Suprapubic skin (tissue), 4 donors: ENCODE results near the gene GNA12. TPM values are rescaled to one million over a fixed set of nuclear protein-coding genes. Genes with fewer than 3 reads are reported as not detected.

Source experiments
- DNase-seq, 2 donors: peaks; one replicate each; pipeline ENCODE4 v3.0.0-alpha.2; 2019; ENCODE audit warnings: low spot score in 2 of 2
- H3K27ac ChIP-seq: fragments of 200-600 bp; sonication (generic); one replicate; pipeline ENCODE4 v1.5.1; 2019
- H3K27me3 ChIP-seq: fragments of 200-600 bp; sonication (generic); one replicate; pipeline ENCODE4 v1.5.1; 2019
- H3K36me3 ChIP-seq: fragments of 200-600 bp; sonication (generic); one replicate; pipeline ENCODE4 v1.5.1; 2019
- H3K4me1 ChIP-seq: fragments of 200-600 bp; sonication (generic); one replicate; pipeline ENCODE4 v1.5.1; 2019
- H3K4me3 ChIP-seq: fragments of 200-600 bp; sonication (generic); one replicate; pipeline ENCODE4 v1.5.1; 2019; ENCODE audit warnings: mild to moderate bottlenecking
- H3K9me3 ChIP-seq: fragments of 200-600 bp; sonication (generic); one replicate; pipeline ENCODE4 v1.5.1; 2019
- CTCF ChIP-seq, 2 donors: fragments of 200-600 bp in 1 of 2; fragments of 450-650 bp in 1 of 2; sonication (generic) in 1 of 2; IDR thresholded peaks; one replicate each; pipeline ENCODE4 v1.5.1; 2016 to 2019; ENCODE audit warnings: antibody characterized with exemption in 2 of 2, mild to moderate bottlenecking in 1 of 2, moderate library complexity in 1 of 2
- EP300 ChIP-seq: sonication (generic); formaldehyde crosslinking; IDR thresholded peaks from one replicate; pipeline ENCODE4 v1.6.1; 2017; ENCODE audit warnings: antibody characterized with exemption
- POLR2A ChIP-seq, 2 donors: fragments of 450-650 bp; IDR thresholded peaks; one replicate each; pipeline ENCODE4 v1.6.1; 2017; ENCODE audit warnings: antibody characterized with exemption in 2 of 2, mild to moderate bottlenecking in 2 of 2, moderate library complexity in 2 of 2
- POLR2AphosphoS5 ChIP-seq, 3 donors: sonication (generic); formaldehyde crosslinking; IDR thresholded peaks; one replicate each; pipeline ENCODE4 v1.6.1; 2017; ENCODE audit warnings: antibody characterized with exemption in 3 of 3
- WGBS: methylation state at CpG from one replicate; pipeline ENCODE4 v1.1.5; 2018; 5-methylcytosine and 5-hydroxymethylcytosine counted together
- total RNA-seq, 4 donors: library from RNA; depleted of rRNA; stranded (reverse); fragments of >200 nt; gene quantifications; one replicate each; pipeline ENCODE4 v1.1.0, GENCODE V29; 2016

GNA12 gene
- total RNA-seq, 4 donors from 2014 or later = 9.7 to 15.0 (median 13.3) TPM

GRCh38 chr7:2823130-2823529 lies 21.0 kb downstream of the GNA12 start:
- TF ChIP-seq POLR2A (IDR thresholded peaks at IDR 0.05) (no peak), EP300 (no peak), POLR2AphosphoS5 (IDR thresholded peaks at IDR 0.05) (no peak), CTCF (IDR thresholded peaks at IDR 0.05) (no peak)
- Histone ChIP-seq H3K9me3 (no peaks in the 10 kb centered on the region), H3K27ac (no peak overlapping the region), H3K4me1 (peaks cover 21% of the 10 kb centered on the region), H3K4me3 (no peak overlapping the region), H3K27me3 (no peaks in the 10 kb centered on the region), H3K36me3 (no peaks in the 10 kb centered on the region)
- DNase-seq = no peak
- WGBS = 93% methylated on average over 5 of the region's 5 CpGs

GRCh38 chr7:2821842-2822507 lies 22.1 kb downstream of the GNA12 start:
- WGBS = 88% methylated on average over 10 of the region's 10 CpGs
- H3K4me1 ChIP-seq = peaks cover 21% of the 10 kb centered on the region
- no peak overlapping the region for H3K4me3 ChIP-seq
- no peaks in the 10 kb centered on the region for H3K36me3 ChIP-seq
- no peaks in the 10 kb centered on the region for H3K9me3 ChIP-seq
- DNase-seq = no peak
- no peak for TF ChIP-seq EP300
- TF ChIP-seq POLR2A (IDR thresholded peaks at IDR 0.05) = no peak
- TF ChIP-seq CTCF (IDR thresholded peaks at IDR 0.05) = no peak
- no peak for TF ChIP-seq POLR2AphosphoS5 (IDR thresholded peaks at IDR 0.05)
- H3K27me3 ChIP-seq = no peaks in the 10 kb centered on the region
- H3K27ac ChIP-seq = no peak overlapping the region

- H3K27me3 ChIP-seq = no peaks in the 10 kb centered on the region
- no peak for DNase-seq
- H3K9me3 ChIP-seq = no peaks in the 10 kb centered on the region
- 50% methylated on average over 12 of the region's 12 CpGs for WGBS
- TF ChIP-seq CTCF (IDR thresholded peaks at IDR 0.05) (no peak), EP300 (no peak), POLR2A (IDR thresholded peaks at IDR 0.05) (no peak), POLR2AphosphoS5 (IDR thresholded peaks at IDR 0.05) (no peak)
- H3K36me3 ChIP-seq = no peaks in the 10 kb centered on the region
- H3K27ac ChIP-seq = peak overlapping the region; percentile 30
- peaks cover 21% of the 10 kb centered on the region for H3K4me1 ChIP-seq
- H3K4me3 ChIP-seq = no peak overlapping the region
Observed at GRCh38 chr7:2821161-2821841, 22.8 kb downstream of the GNA12 start.

- H3K27ac ChIP-seq = peak overlapping the region; percentile 51
- peak in 1 of 2 donors; percentile 90 for DNase-seq
- no peaks in the 10 kb centered on the region for H3K27me3 ChIP-seq
- 76% methylated on average over 4 of the region's 4 CpGs for WGBS
- no peaks in the 10 kb centered on the region for H3K36me3 ChIP-seq
- peaks cover 21% of the 10 kb centered on the region for H3K4me1 ChIP-seq
- H3K4me3 ChIP-seq = no peak overlapping the region
- H3K9me3 ChIP-seq = no peaks in the 10 kb centered on the region
- peak in 2 of 3 donors; percentile 56 to 62 for TF ChIP-seq POLR2AphosphoS5 (IDR thresholded peaks at IDR 0.05)
- TF ChIP-seq CTCF (IDR thresholded peaks at IDR 0.05) = no peak
- TF ChIP-seq POLR2A (IDR thresholded peaks at IDR 0.05) = no peak
- no peak for TF ChIP-seq EP300
Observed at GRCh38 chr7:2820508-2820934, 23.6 kb downstream of the GNA12 start.

GRCh38 chr7:2819954-2820397 lies 24.1 kb downstream of the GNA12 start:
- 96% methylated on average over 16 of the region's 16 CpGs for WGBS
- Histone ChIP-seq H3K9me3 (no peaks in the 10 kb centered on the region), H3K4me3 (no peak overlapping the region), H3K36me3 (no peaks in the 10 kb centered on the region), H3K27me3 (no peaks in the 10 kb centered on the region), H3K4me1 (peaks cover 18% of the 10 kb centered on the region), H3K27ac (peak overlapping the region; percentile 51)
- TF ChIP-seq EP300 = no peak
- TF ChIP-seq POLR2AphosphoS5 (IDR thresholded peaks at IDR 0.05) = no peak
- no peak for TF ChIP-seq POLR2A (IDR thresholded peaks at IDR 0.05)
- TF ChIP-seq CTCF (IDR thresholded peaks at IDR 0.05) = no peak
- DNase-seq = no peak
